ENCODE measurements around the gene ANO2.

- TF ChIP-seq TOX (CRISPR knock-in tag; IDR thresholded peaks at IDR 0.05; ENCODE audit: borderline replicate concordance) = no peak
- TF ChIP-seq TCF4 (CRISPR knock-in tag; IDR thresholded peaks at IDR 0.05; ENCODE audit: borderline replicate concordance) = no peak
- no peak for TF ChIP-seq ISL1 (CRISPR knock-in tag; IDR thresholded peaks at IDR 0.05)
- no peak for TF ChIP-seq GLIS3 (CRISPR knock-in tag; IDR thresholded peaks at IDR 0.05)
- no peak for TF ChIP-seq CSDC2 (CRISPR knock-in tag; IDR thresholded peaks at IDR 0.05)
- TF ChIP-seq PATZ1 (CRISPR knock-in tag; IDR thresholded peaks at IDR 0.05; ENCODE audit: borderline replicate concordance) = no peak
- no peak for TF ChIP-seq ZFP30 (CRISPR knock-in tag; IDR thresholded peaks at IDR 0.05)
- no peak for TF ChIP-seq ZFP3 (CRISPR knock-in tag; IDR thresholded peaks at IDR 0.05)
- no peak for TF ChIP-seq CREB5 (CRISPR knock-in tag; IDR thresholded peaks at IDR 0.05; ENCODE audit: low read depth)
- TF ChIP-seq PPARA (CRISPR knock-in tag; IDR thresholded peaks at IDR 0.05; ENCODE audit: borderline replicate concordance) = no peak
- TF ChIP-seq ZNF70 (CRISPR knock-in tag; IDR thresholded peaks at IDR 0.05) = no peak
Measured at GRCh38 chr12:5627053-5627630, 317.9 kb downstream of the ANO2 start.

All from SK-N-SH treated with all-trans-retinoic acid at 6 μM for 48 hours (cell line).